Naive B cell (primary cell): Measurements from ENCODE around the gene ZNF346. TPM values are rescaled to one million over a fixed set of nuclear protein-coding genes. Genes with fewer than 3 reads are reported as not detected.
A peak's percentile ranks its signal among the peaks of the same experiment; 100 is the strongest.

Source experiments
- ATAC-seq, 2 donors: fragments of 150-1000 bp; cut with Tn5 transposase; 2 replicates each; pipeline ENCODE4 v1.10.0; 2021; ENCODE audit warnings: low read depth in 2 of 2, mild to moderate bottlenecking in 2 of 2, moderate library complexity in 2 of 2
- DNase-seq: peaks from one replicate; pipeline ENCODE4 v3.0.0; 2022
- H3K27ac Mint-ChIP-seq, 6 donors: one replicate each; pipeline ENCODE4 v1.8.0; 2020 to 2022; ENCODE audit warnings: mild to moderate bottlenecking in 6 of 6, mixed read lengths in 6 of 6, moderate library complexity in 5 of 6, inconsistent platforms in 2 of 6
- H3K27me3 Mint-ChIP-seq, 3 donors: one replicate each; pipeline ENCODE4 v1.8.0; 2021 to 2022; ENCODE audit warnings: mixed read lengths in 3 of 3, mild to moderate bottlenecking in 1 of 3
- H3K36me3 Mint-ChIP-seq, 2 donors: one replicate each; pipeline ENCODE4 v1.8.0; 2020 to 2022; ENCODE audit warnings: mixed read lengths in 2 of 2, inconsistent platforms in 1 of 2, mild to moderate bottlenecking in 1 of 2
- H3K4me1 Mint-ChIP-seq, 3 donors: one replicate each; pipeline ENCODE4 v1.8.0; 2020 to 2022; ENCODE audit warnings: mixed read lengths in 3 of 3, inconsistent platforms in 1 of 3, mild to moderate bottlenecking in 1 of 3, moderate library complexity in 1 of 3
- H3K4me3 Mint-ChIP-seq, 8 donors: one replicate each; pipeline ENCODE4 v1.8.0; 2020 to 2022; ENCODE audit warnings: mild to moderate bottlenecking in 8 of 8, mixed read lengths in 8 of 8, moderate library complexity in 8 of 8, inconsistent platforms in 2 of 8
- H3K9me3 Mint-ChIP-seq, 7 donors: one replicate each; pipeline ENCODE4 v1.8.0; 2020 to 2022; ENCODE audit warnings: mixed read lengths in 7 of 7, mild to moderate bottlenecking in 5 of 7, inconsistent platforms in 2 of 7, moderate library complexity in 1 of 7
- polyA plus RNA-seq, 6 donors: library from polyadenylated mRNA; unstranded; fragments of 300-500 nt; fragmentation: Illumina TruSeq; gene quantifications; one replicate each; pipeline ENCODE4 v1.2.3, GENCODE V29; 2021; ENCODE audit warnings: low read depth in 6 of 6

Gene ZNF346
- polyA plus RNA-seq, 6 donors from 2014 or later = 12.3 to 23.2 (median 16.5) TPM

DNA sequence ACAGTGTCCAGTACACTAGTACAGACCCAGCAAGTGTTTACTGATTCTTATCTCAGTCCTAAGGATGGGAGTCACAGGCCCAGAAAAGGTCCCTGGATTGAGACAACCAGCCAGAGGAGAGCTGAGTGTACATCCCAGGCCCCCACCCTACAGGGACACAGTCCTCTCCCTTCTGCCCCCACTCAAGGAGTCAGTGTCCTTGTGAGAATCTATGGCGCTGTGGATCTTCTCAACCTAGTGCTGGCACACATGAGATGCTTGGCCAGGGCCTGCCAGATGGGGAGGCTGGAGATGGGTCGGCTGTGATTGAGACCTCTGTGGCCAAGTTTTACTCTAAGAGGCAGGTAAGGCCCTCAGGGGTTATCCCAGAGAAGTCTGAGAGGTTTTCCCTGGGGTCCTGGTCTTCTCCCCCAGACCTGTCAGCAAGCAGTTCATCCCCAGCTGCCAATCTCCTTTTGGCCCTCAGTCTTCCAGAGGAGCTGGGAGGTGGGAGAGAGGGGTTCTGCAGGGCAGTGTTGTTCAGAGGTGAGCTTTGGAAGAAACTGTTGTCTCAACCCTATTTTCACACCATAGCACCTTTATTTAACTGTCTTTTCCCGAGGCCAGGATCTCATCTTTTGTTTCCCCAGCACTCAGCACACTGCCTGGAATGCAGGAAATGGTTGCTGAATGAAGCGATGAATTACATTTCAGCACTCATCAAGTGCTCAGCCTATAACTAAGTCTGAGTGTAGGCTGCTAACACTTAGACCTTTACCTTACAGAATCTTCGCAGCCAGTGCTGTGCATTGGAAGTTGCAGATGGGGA lies 107.9 kb downstream of the ZNF346 start:
- H3K27me3 Mint-ChIP-seq = no peaks in the 10 kb centered on the region
- no peak for DNase-seq
- H3K4me3 Mint-ChIP-seq = peak overlapping the region in 5 of 8 donors; percentile 37 to 73 (median 69)
- no peak for ATAC-seq
- H3K4me1 Mint-ChIP-seq = peaks cover 18 to 44% (median 33%) of the 10 kb centered on the region in 3 donors
- peaks cover 2 to 3% of the 10 kb centered on the region in 2 donors for H3K36me3 Mint-ChIP-seq
- H3K9me3 Mint-ChIP-seq = no peaks in the 10 kb centered on the region
- H3K27ac Mint-ChIP-seq = peak overlapping the region in 3 of 6 donors; percentile 56 to 83 (median 77)

Other genes with a start within 250 kb of the ZNF346 start
- gene UNC5A, start 212.1 kb upstream of the ZNF346 start, polyA plus RNA-seq = not detected
- 1 to 10 TPM in 1 of 6 donors, under 1 TPM in 4, not detected in 1; 0.16 to 1.3 (median 0.32) TPM for gene HK3, start 123.3 kb upstream of the ZNF346 start, polyA plus RNA-seq
- 10 to 100 TPM; 25.0 to 39.1 (median 32.7) TPM for gene UIMC1, start 15.9 kb upstream of the ZNF346 start, polyA plus RNA-seq
- gene FGFR4, start 64.2 kb downstream of the ZNF346 start, polyA plus RNA-seq = under 1 TPM in 2 of 6 donors, not detected in 4; 0.39 to 0.58 TPM
- 10 to 100 TPM; 32.4 to 87.7 (median 46.1) TPM for gene NSD1, start 111.1 kb downstream of the ZNF346 start, polyA plus RNA-seq